Gastroesophageal sphincter (tissue), 4 donors: ENCODE results near the gene RIMS3. TPM values are rescaled to one million over a fixed set of nuclear protein-coding genes. Genes with fewer than 3 reads are reported as not detected.

ENCODE experiments used
- ATAC-seq: fragments of 150-250 bp; one replicate; pipeline ENCODE4 v1.9.1; 2016; ENCODE audit warnings: mild to moderate bottlenecking, moderate library complexity
- H3K27ac ChIP-seq, 4 donors: fragments of 200-600 bp; sonication (generic) in 3 of 4; 1 replicate in 3 of 4; 2 replicates in 1 of 4; pipeline ENCODE4 v1.5.1; 2016 to 2019
- H3K27me3 ChIP-seq: fragments of 200-600 bp; sonication (generic); one replicate; pipeline ENCODE4 v1.5.1; 2019
- H3K36me3 ChIP-seq, 2 donors: fragments of 200-600 bp; sonication (generic); one replicate each; pipeline ENCODE4 v1.5.1; 2019; ENCODE audit warnings: control low read depth in 1 of 2
- H3K4me1 ChIP-seq, 3 donors: fragments of 200-600 bp; sonication (generic); 1 replicate in 2 of 3; 2 replicates in 1 of 3; pipeline ENCODE4 v1.5.1; 2016 to 2019; ENCODE audit warnings: control low read depth in 2 of 3
- H3K4me3 ChIP-seq, 2 donors: fragments of 200-600 bp; sonication (generic); one replicate each; pipeline ENCODE4 v1.5.1; 2019; ENCODE audit warnings: mild to moderate bottlenecking in 1 of 2, moderate library complexity in 1 of 2
- H3K9me3 ChIP-seq, 3 donors: fragments of 200-600 bp; sonication (generic); one replicate each; pipeline ENCODE4 v1.5.1; 2017 to 2019; ENCODE audit warnings: control low read depth in 2 of 3
- EP300 ChIP-seq: sonication (generic); formaldehyde crosslinking; IDR thresholded peaks from one replicate; pipeline ENCODE4 v1.6.1; 2017; ENCODE audit warnings: antibody characterized with exemption, mild to moderate bottlenecking
- POLR2A ChIP-seq, 2 donors: fragments of 450-650 bp; IDR thresholded peaks; one replicate each; pipeline ENCODE4 v1.6.1; 2017; ENCODE audit warnings: antibody characterized with exemption in 2 of 2, mild to moderate bottlenecking in 2 of 2, moderate library complexity in 1 of 2
- POLR2AphosphoS5 ChIP-seq: sonication (generic); formaldehyde crosslinking; IDR thresholded peaks from one replicate; pipeline ENCODE4 v1.6.1; 2017; ENCODE audit warnings: antibody characterized with exemption
- WGBS, 2 donors: methylation state at CpG; one replicate each; pipeline ENCODE4 v1.1.5; 2018; ENCODE audit warnings: low coverage in 1 of 2; 5-methylcytosine and 5-hydroxymethylcytosine counted together
- total RNA-seq, 4 donors: library from RNA; depleted of rRNA; stranded (reverse); fragments of >200 nt; gene quantifications; one replicate each; pipeline ENCODE4 v1.1.0, GENCODE V29; 2016
- TF ChIP-seq, protein P1 (sequence below), 4 experiments: fragments of 200-600 bp in 2 of 4; fragments of 450-650 bp in 2 of 4; sonication (generic) in 1 of 4; IDR thresholded peaks; one replicate each; pipeline ENCODE4 v1.5.1; 2017 to 2019; ENCODE audit warnings: antibody characterized with exemption in 4 of 4, mild to moderate bottlenecking in 2 of 4, moderate library complexity in 2 of 4

Gene RIMS3
- total RNA-seq, 4 donors from 2014 or later, result 4.4 to 23.6 (median 10.0) TPM

DNA sequence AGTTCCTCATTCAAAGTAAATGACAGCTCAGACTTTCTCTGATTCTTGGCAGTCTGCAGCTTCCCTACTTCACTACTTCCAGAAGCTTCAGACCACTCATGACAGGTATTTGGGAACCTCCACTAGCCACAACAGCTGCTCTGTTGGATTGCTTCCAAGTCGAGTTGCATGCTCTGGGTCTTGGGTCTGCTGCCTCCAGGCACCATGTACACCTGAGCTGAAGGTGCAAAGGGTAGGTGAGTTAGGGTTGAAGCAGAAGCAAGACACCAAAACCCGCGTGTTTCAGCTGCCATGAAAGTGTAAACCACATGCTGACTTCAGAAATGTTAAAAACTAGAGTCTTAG lies 71.3 kb downstream of the RIMS3 start:
- Histone ChIP-seq H3K27ac (no peak overlapping the region), H3K27me3 (peaks cover 10% of the 10 kb centered on the region), H3K9me3 (no peaks in the 10 kb centered on the region), H3K36me3 (no peaks in the 10 kb centered on the region), H3K4me1 (peaks cover 0 to 8% (median 0%) of the 10 kb centered on the region in 3 donors), H3K4me3 (no peak overlapping the region)
- 41% methylated on average over 3 of the region's 3 CpGs; no CpG with 5 or more reads in 1 of the 2 donors for WGBS, 2 donors
- no peak for TF ChIP-seq POLR2AphosphoS5
- TF ChIP-seq, protein P1, sequence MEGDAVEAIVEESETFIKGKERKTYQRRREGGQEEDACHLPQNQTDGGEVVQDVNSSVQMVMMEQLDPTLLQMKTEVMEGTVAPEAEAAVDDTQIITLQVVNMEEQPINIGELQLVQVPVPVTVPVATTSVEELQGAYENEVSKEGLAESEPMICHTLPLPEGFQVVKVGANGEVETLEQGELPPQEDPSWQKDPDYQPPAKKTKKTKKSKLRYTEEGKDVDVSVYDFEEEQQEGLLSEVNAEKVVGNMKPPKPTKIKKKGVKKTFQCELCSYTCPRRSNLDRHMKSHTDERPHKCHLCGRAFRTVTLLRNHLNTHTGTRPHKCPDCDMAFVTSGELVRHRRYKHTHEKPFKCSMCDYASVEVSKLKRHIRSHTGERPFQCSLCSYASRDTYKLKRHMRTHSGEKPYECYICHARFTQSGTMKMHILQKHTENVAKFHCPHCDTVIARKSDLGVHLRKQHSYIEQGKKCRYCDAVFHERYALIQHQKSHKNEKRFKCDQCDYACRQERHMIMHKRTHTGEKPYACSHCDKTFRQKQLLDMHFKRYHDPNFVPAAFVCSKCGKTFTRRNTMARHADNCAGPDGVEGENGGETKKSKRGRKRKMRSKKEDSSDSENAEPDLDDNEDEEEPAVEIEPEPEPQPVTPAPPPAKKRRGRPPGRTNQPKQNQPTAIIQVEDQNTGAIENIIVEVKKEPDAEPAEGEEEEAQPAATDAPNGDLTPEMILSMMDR (IDR thresholded peaks at IDR 0.05), result no peak
- TF ChIP-seq EP300, result no peak
- TF ChIP-seq POLR2A (IDR thresholded peaks at IDR 0.05), result no peak
- no peak for ATAC-seq

DNA sequence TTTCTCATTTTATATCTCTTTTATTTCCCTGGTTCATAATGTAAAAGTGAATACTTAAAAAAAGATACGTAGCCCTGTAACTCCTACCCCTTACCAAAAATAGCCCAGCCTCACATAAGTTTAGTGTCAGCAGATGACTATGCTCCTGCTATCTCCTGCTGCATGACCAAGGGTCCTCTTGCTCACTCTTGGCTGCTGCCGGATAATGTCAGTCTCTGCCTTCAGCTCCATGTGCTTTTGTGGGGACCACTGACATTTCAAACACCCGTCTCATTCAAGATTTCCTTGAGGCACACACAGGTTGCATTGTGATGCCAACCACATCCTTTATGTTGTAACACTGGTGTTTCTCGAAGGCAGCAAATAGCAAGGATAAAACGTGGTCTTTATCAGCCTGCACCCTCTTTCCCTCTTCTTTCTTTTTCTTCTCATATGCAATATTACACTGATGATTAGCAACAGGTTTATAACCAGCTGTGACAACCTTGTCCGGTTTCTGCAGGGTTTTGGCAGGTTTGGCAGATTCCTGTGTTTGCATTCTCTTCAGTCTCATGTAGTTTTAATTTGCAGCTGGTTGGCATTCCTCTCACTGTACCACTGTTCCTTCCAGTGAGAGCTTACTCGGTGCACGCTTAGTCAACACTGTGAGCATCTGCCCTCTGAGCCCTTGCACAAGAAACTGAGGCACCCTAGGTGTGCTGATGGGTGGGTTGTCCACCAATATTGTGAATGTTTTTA lies 71.9 kb downstream of the RIMS3 start:
- no peak overlapping the region for H3K4me3 ChIP-seq
- no peaks in the 10 kb centered on the region for H3K36me3 ChIP-seq
- peaks cover 10% of the 10 kb centered on the region for H3K27me3 ChIP-seq
- H3K4me1 ChIP-seq, result peaks cover 0 to 8% (median 0%) of the 10 kb centered on the region in 3 donors
- TF ChIP-seq, protein P1 (IDR thresholded peaks at IDR 0.05), result no peak
- no peaks in the 10 kb centered on the region for H3K9me3 ChIP-seq
- no peak overlapping the region for H3K27ac ChIP-seq
- 32% methylated on average over 8 of the region's 8 CpGs for WGBS, 2 donors
- ATAC-seq, result no peak

DNA sequence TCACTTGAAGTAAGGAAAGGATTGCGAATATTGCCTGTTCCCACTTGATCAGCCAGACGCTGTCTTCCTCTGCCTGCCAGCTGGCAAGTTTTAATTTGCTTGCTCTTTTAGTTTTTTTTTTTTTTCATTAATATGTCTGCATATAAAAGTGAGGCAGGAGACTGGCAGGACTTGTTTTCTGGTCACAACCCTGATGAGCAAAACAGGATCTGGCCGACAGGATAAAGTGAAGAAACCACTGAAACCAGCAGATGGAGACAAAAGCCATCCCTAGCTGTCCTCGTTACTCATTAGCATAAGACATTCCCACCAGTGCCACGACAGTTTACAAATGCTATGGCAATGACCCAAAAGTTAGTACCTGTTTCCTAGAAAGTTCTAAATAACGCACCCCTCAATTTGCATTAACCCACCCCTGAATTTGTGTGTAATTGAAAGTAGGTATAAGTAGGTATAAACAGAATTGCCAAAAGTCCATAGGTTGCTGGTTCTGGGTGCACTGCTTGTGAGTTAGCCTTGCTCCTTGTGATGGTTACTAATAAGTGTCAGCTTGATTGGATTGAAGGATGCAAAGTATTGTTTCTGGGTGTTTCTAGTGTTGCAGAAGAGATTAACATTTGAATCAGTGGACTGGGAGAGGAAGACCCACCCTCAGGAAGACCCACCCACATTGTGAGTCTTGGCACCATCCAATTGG lies 73.2 kb downstream of the RIMS3 start:
- H3K27me3 ChIP-seq, result peaks cover 10% of the 10 kb centered on the region
- H3K36me3 ChIP-seq, result no peaks in the 10 kb centered on the region
- no peak overlapping the region for H3K4me3 ChIP-seq
- H3K4me1 ChIP-seq, result peaks cover 0 to 8% (median 0%) of the 10 kb centered on the region in 3 donors
- H3K27ac ChIP-seq, result no peak overlapping the region
- no peak for TF ChIP-seq EP300
- TF ChIP-seq, protein P1 (IDR thresholded peaks at IDR 0.05), result peak in 1 of 4 experiments; percentile 15
- WGBS, 2 donors, result 30 to 57% methylated on average over 6 of the region's 6 CpGs
- no peaks in the 10 kb centered on the region for H3K9me3 ChIP-seq
- no peak for ATAC-seq

DNA sequence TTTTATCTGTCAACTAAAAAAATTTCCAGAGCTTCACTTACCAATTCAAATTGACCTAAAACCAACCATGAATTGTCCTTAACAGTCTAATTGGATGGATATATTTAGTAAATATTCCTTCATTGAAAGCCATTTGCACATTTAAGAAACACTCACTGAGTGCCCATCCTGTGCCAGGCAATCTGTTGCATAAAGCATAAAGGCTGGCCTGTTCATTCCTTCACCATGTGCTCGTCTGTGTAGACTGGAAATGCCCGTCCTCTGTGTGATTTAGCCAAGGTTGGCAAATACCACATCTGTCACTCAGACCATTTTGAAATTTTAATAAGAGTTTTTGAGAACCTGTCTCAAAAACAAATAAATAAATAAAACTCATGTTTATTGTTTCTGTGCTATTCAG lies 76.9 kb downstream of the RIMS3 start:
- no peak for ATAC-seq
- H3K27me3 ChIP-seq, result no peaks in the 10 kb centered on the region
- WGBS, 2 donors, result 64 to 71% methylated on average over 2 of the region's 2 CpGs
- H3K36me3 ChIP-seq, result no peaks in the 10 kb centered on the region
- no peak for TF ChIP-seq POLR2AphosphoS5
- no peak for TF ChIP-seq EP300
- no peak for TF ChIP-seq POLR2A (IDR thresholded peaks at IDR 0.05)
- H3K4me3 ChIP-seq, result no peak overlapping the region
- no peak overlapping the region for H3K27ac ChIP-seq
- no peaks in the 10 kb centered on the region for H3K9me3 ChIP-seq
- H3K4me1 ChIP-seq, result peaks cover 0 to 6% (median 0%) of the 10 kb centered on the region in 3 donors

DNA sequence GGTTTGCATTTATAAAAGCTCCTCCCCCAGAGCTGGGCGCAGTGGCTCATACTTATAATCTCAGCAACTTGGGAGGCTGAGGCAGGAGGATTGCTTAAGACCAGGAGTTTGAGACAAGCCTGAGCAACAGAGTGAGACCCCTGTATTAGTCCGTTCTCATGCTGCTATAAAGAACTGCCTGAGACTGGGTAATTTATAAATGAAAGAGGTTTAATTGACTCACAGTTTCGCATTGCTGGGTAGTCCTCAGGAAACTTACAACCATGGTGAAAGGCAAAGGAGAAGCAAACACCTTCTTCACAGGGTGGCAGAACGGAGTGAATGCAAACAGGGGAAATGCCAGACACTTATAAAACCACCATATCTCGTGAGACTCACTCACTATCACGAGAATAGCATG lies 81.5 kb downstream of the RIMS3 start:
- H3K9me3 ChIP-seq, result no peaks in the 10 kb centered on the region
- WGBS, 2 donors, result 67 to 96% methylated on average over 4 to 6 of the region's 6 CpGs
- no peaks in the 10 kb centered on the region for H3K27me3 ChIP-seq
- no peaks in the 10 kb centered on the region for H3K36me3 ChIP-seq
- H3K4me3 ChIP-seq, result no peak overlapping the region
- peaks cover 0 to 13% (median 0%) of the 10 kb centered on the region in 3 donors for H3K4me1 ChIP-seq
- no peak for ATAC-seq
- TF ChIP-seq EP300 (no peak), POLR2A (IDR thresholded peaks at IDR 0.05) (no peak), POLR2AphosphoS5 (no peak)
- TF ChIP-seq, protein P1 (IDR thresholded peaks at IDR 0.05), result no peak
- H3K27ac ChIP-seq, result no peak overlapping the region
